NT2/D1 (cell line): ENCODE measurements around the gene PGM2.

Experiments
- SUZ12 ChIP-seq: IDR thresholded peaks from 2 replicates; pipeline ENCODE4 v1.6.1; 2011; ENCODE audit not compliant: insufficient read length, insufficient read depth; ENCODE audit errors: extremely low read depth
- ZNF274 ChIP-seq: IDR thresholded peaks from 2 replicates; pipeline ENCODE4 v1.6.1; 2011; ENCODE audit warnings: mild to moderate bottlenecking, low read depth, low read length

- TF ChIP-seq SUZ12 (no peak), ZNF274 (no peak)
These were observed 46.0 kb downstream of the PGM2 start for GRCh38 chr4:37872310-37872988.
